HUES6 (cell line): ENCODE results near the gene ATG10.
"Not testable (repeated sequence)": the region's sequence is repeated elsewhere in the genome, so short reads cannot be mapped to it uniquely, and the experiment has no call there.

Source experiments
- H3K27ac ChIP-seq: 2 replicates; pipeline ENCODE4 v1.7.0; 2013; ENCODE audit warnings: low read depth, mild to moderate bottlenecking, low read length, inconsistent platforms
- H3K27me3 ChIP-seq: 2 replicates; pipeline ENCODE4 v1.6.1; 2013; ENCODE audit warnings: low read length; ENCODE audit not compliant: control insufficient read depth, insufficient read depth
- H3K36me3 ChIP-seq: 2 replicates; pipeline ENCODE4 v1.6.1; 2013; ENCODE audit warnings: low read length; ENCODE audit not compliant: control insufficient read depth, insufficient read depth
- H3K4me1 ChIP-seq: 2 replicates; pipeline ENCODE4 v1.6.1; 2013; ENCODE audit warnings: low read length; ENCODE audit not compliant: control insufficient read depth, insufficient read depth
- H3K4me3 ChIP-seq: 2 replicates; pipeline ENCODE4 v1.5.1; 2013; ENCODE audit warnings: low read depth, low read length
- H3K9ac ChIP-seq: one replicate; pipeline ENCODE4 v1.6.1; 2013; ENCODE audit warnings: mild to moderate bottlenecking, low read length
- H3K9me3 ChIP-seq: 2 replicates; pipeline ENCODE4 v1.6.1; 2013; ENCODE audit warnings: low read depth, low read length; ENCODE audit not compliant: control insufficient read depth, insufficient read depth

Gene ATG10

GRCh38 chr5:82115858-82116257 is 144.0 kb downstream of the ATG10 start:
- Histone ChIP-seq H3K9ac (no peak overlapping the region), H3K27me3 (no peaks in the 10 kb centered on the region), H3K4me3 (no peak overlapping the region), H3K27ac (no peak overlapping the region), H3K9me3 (no peaks in the 10 kb centered on the region), H3K36me3 (no peaks in the 10 kb centered on the region), H3K4me1 (no peaks in the 10 kb centered on the region)

- Histone ChIP-seq H3K9me3 (0 out of 2 replicates have a peak, but pooled peaks cover 2% of the 10 kb centered on the region), H3K27me3 (no peaks in the 10 kb centered on the region), H3K4me1 (no peaks in the 10 kb centered on the region), H3K4me3 (no peak overlapping the region), H3K36me3 (no peaks in the 10 kb centered on the region), H3K27ac (no peak overlapping the region), H3K9ac (no peak overlapping the region)
Observed at GRCh38 chr5:82119889-82120288, 148.1 kb downstream of the ATG10 start.

- Histone ChIP-seq H3K9ac (peak overlapping the region; percentile 36), H3K4me1 (peaks cover 12% of the 10 kb centered on the region; the same call in 1 of the 2 replicates), H3K4me3 (no peak overlapping the region; the same call in 1 of the 2 replicates), H3K9me3 (no peaks in the 10 kb centered on the region), H3K36me3 (no peaks in the 10 kb centered on the region), H3K27ac (no peak overlapping the region), H3K27me3 (no peaks in the 10 kb centered on the region)
Observed at GRCh38 chr5:82129723-82130285, 158.0 kb downstream of the ATG10 start.

- no peak overlapping the region for H3K4me3 ChIP-seq
- H3K9me3 ChIP-seq, result no peaks in the 10 kb centered on the region
- H3K4me1 ChIP-seq, result peaks cover 12% of the 10 kb centered on the region; the same call in 1 of the 2 replicates
- no peaks in the 10 kb centered on the region for H3K36me3 ChIP-seq
- H3K9ac ChIP-seq, result no peak overlapping the region
- H3K27ac ChIP-seq, result no peak overlapping the region
- no peaks in the 10 kb centered on the region for H3K27me3 ChIP-seq
Observed at GRCh38 chr5:82130602-82131001, 158.8 kb downstream of the ATG10 start.

- Histone ChIP-seq H3K4me3 (no peak overlapping the region), H3K4me1 (no peaks in the 10 kb centered on the region), H3K9ac (no peak overlapping the region), H3K27me3 (no peaks in the 10 kb centered on the region), H3K9me3 (peaks cover 16% of the 10 kb centered on the region), H3K27ac (no peak overlapping the region), H3K36me3 (no peaks in the 10 kb centered on the region; the same call in 1 of the 2 replicates)
Observed at GRCh38 chr5:82137205-82137604, 165.4 kb downstream of the ATG10 start.

- H3K36me3 ChIP-seq, H3K4me3 ChIP-seq, H3K9ac ChIP-seq, H3K27ac ChIP-seq, H3K27me3 ChIP-seq, H3K4me1 ChIP-seq: not testable (repeated sequence)
- peaks cover 18% of the 10 kb centered on the region for H3K9me3 ChIP-seq
Observed at GRCh38 chr5:82139837-82140236, 168.0 kb downstream of the ATG10 start.

- no peak overlapping the region for H3K9ac ChIP-seq
- H3K9me3 ChIP-seq, result peaks cover 13% of the 10 kb centered on the region
- H3K27me3 ChIP-seq, result no peaks in the 10 kb centered on the region
- H3K4me3 ChIP-seq, result no peak overlapping the region
- no peaks in the 10 kb centered on the region; the same call in 1 of the 2 replicates for H3K36me3 ChIP-seq
- no peak overlapping the region for H3K27ac ChIP-seq
- no peaks in the 10 kb centered on the region for H3K4me1 ChIP-seq
Observed at GRCh38 chr5:82142217-82142841, 170.5 kb downstream of the ATG10 start.

GRCh38 chr5:82142928-82143577 is 171.2 kb downstream of the ATG10 start:
- H3K27ac ChIP-seq, result no peak overlapping the region
- no peaks in the 10 kb centered on the region; the same call in 1 of the 2 replicates for H3K4me1 ChIP-seq
- no peaks in the 10 kb centered on the region; the same call in 1 of the 2 replicates for H3K36me3 ChIP-seq
- H3K4me3 ChIP-seq, result no peak overlapping the region
- H3K27me3 ChIP-seq, result no peaks in the 10 kb centered on the region
- H3K9me3 ChIP-seq, result peaks cover 7% of the 10 kb centered on the region
- H3K9ac ChIP-seq, result no peak overlapping the region

GRCh38 chr5:82147860-82148573 is 176.2 kb downstream of the ATG10 start:
- no peaks in the 10 kb centered on the region for H3K36me3 ChIP-seq
- peaks cover 6% of the 10 kb centered on the region for H3K4me1 ChIP-seq
- H3K9me3 ChIP-seq, result no peaks in the 10 kb centered on the region
- no peak overlapping the region for H3K4me3 ChIP-seq
- H3K27me3 ChIP-seq, result no peaks in the 10 kb centered on the region
- H3K27ac ChIP-seq, result no peak overlapping the region
- H3K9ac ChIP-seq, result no peak overlapping the region

GRCh38 chr5:82149434-82149833 is 177.6 kb downstream of the ATG10 start:
- H3K27me3 ChIP-seq, result no peaks in the 10 kb centered on the region
- peaks cover 6% of the 10 kb centered on the region for H3K4me1 ChIP-seq
- H3K36me3 ChIP-seq, result no peaks in the 10 kb centered on the region
- H3K4me3 ChIP-seq, result no peak overlapping the region
- no peaks in the 10 kb centered on the region for H3K9me3 ChIP-seq
- H3K27ac ChIP-seq, result no peak overlapping the region
- H3K9ac ChIP-seq, result no peak overlapping the region

- Histone ChIP-seq H3K4me3 (no peak overlapping the region), H3K9me3 (no peaks in the 10 kb centered on the region), H3K27ac (no peak overlapping the region), H3K4me1 (peaks cover 6% of the 10 kb centered on the region), H3K36me3 (no peaks in the 10 kb centered on the region), H3K9ac (no peak overlapping the region), H3K27me3 (no peaks in the 10 kb centered on the region)
Observed at GRCh38 chr5:82150559-82150958, 178.7 kb downstream of the ATG10 start.
